Raji (cell line): Measurements from ENCODE around the gene ATXN7L3.

Source experiments
- POLR2A ChIP-seq: IDR thresholded peaks from 2 replicates; pipeline ENCODE4 v1.6.1; 2011; ENCODE audit warnings: low read depth, low read length, control low read depth; ENCODE audit not compliant: insufficient read depth

The ATXN7L3 gene

GRCh38 chr17:44220213-44221083 is 20.8 kb upstream of the ATXN7L3 start:
- TF ChIP-seq POLR2A: 0 out of 2 replicates have a peak, but pooled peaks have one; percentile 37

- peak; percentile 4; the same call in 1 of the 2 replicates for TF ChIP-seq POLR2A
Measured at GRCh38 chr17:44219616-44220212, 20.0 kb upstream of the ATXN7L3 start, which contains the start of gene UBTF. UBTF (minus strand) TSS chr17:44219675; CDS start chr17:44218229, 1,446 bp downstream.

- peak; percentile 13 for TF ChIP-seq POLR2A
Measured at GRCh38 chr17:44219108-44219615, 19.5 kb upstream of the ATXN7L3 start.

- peak; percentile 50 for TF ChIP-seq POLR2A
Measured at GRCh38 chr17:44218344-44219107, 18.8 kb upstream of the ATXN7L3 start.

GRCh38 chr17:44217738-44218343 is 18.2 kb upstream of the ATXN7L3 start:
- TF ChIP-seq POLR2A: no peak; the same call in 1 of the 2 replicates

GRCh38 chr17:44216694-44217093 is 17.0 kb upstream of the ATXN7L3 start:
- TF ChIP-seq POLR2A: no peak

GRCh38 chr17:44216173-44216572 is 16.5 kb upstream of the ATXN7L3 start:
- TF ChIP-seq POLR2A: peak; percentile 62

- 0 out of 2 replicates have a peak, but pooled peaks have one; percentile 13 for TF ChIP-seq POLR2A
Measured at GRCh38 chr17:44214896-44215295, 15.2 kb upstream of the ATXN7L3 start.

- TF ChIP-seq POLR2A: no peak
Measured at GRCh38 chr17:44214230-44214494, 14.5 kb upstream of the ATXN7L3 start.

GRCh38 chr17:44213403-44214229 is 13.9 kb upstream of the ATXN7L3 start:
- TF ChIP-seq POLR2A: no peak

- TF ChIP-seq POLR2A: peak; percentile 32; the same call in 1 of the 2 replicates
Measured at GRCh38 chr17:44212507-44213402, 13.1 kb upstream of the ATXN7L3 start.

GRCh38 chr17:44211281-44212265 is 11.9 kb upstream of the ATXN7L3 start:
- no peak for TF ChIP-seq POLR2A
